HK-2 (cell line): ENCODE measurements around the gene CAMK2D.

Source experiments
- DNase-seq: peaks from one replicate; pipeline ENCODE4 v3.0.0-alpha.2; 2018; ENCODE audit not compliant: unreplicated experiment

Gene CAMK2D

DNA sequence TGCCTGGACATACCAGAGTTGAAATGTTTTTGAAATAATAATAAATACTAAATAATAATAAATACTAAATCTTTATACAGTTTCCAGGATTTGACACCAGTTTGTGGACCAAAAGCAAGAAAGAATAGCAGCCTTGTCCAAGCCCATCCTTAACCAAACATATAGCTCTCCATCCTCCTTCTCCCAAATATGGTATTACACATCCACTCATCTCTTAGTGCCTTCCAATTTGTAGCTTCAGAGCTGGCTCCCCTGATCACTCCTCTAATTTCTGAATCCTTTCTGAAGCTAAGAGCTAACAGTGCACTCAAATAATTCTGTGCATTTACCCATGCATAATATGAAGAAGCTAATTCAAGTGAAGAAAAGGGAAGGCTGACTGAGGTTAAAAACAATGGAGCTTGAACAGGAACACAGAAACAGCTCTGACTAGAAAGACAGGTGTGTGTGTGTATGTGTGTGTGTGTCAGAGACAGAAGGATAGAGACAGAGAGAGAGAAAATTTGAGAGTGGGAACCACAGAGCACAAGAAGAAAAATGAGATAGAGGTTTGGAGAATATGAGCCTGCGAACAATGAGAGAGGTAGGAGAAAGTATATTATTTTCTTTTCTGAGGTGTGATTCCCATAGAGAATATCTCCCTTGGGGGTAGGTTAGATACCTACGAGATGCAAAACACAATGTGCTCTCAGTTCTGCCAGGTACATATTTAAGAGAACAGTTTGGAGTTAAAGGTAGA, 123.5 kb downstream of the CAMK2D start:
- DNase-seq, result no peak

DNA sequence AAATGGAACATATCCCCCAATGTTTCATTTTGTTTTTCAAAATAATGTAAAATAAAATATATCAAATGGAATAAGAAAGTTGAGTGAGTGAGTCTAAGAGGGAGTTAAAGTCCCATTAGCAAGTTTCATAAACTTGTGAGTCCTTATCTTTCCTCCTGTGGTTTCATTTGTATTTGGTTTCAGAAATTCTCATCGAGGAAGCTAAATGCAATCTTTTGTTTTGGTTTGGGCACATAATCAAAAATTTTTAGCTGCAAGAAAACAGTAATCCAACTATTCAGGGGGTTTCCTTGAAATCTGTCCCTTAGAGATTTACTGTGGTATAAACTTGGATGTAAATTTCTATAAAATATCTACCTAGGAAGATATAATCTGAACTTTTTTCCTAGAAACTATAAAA, 124.2 kb downstream of the CAMK2D start:
- DNase-seq, result no peak

GRCh38 chr4:113636877-113637276, 124.7 kb downstream of the CAMK2D start:
- no peak for DNase-seq

GRCh38 chr4:113636438-113636818, 125.1 kb downstream of the CAMK2D start:
- DNase-seq, result no peak

DNA sequence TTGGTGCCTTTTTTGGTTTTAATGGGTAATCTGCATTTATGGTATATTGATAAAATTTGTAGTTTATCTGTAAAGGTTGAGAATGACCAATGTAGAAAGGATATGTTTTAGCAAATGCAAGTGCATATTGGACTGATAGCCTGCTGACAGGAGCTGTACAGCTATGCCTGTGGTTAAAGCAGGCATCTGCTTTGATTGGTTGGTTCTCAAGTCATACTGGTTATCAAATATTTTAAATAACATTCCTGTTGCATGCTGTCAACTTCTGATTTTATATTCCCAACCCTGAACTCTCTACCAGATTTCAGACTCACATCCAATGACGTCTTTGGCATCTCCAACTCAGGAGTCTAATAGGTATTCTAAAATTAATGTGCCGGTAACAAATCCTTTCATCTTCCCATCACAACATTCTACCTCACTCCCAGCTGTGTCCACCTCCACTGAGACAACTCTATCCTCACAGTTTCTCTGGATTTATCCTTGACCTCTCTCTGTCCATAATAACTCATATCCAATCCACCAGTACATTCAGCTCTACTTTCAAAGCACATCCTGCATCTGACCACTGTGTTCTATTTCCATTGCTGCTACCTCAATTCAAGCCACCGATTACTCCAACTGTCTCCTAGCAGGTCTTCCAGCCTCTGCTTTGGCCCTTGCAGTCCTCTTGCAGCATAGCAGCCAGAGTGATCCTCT, 125.7 kb downstream of the CAMK2D start:
- no peak for DNase-seq

GRCh38 chr4:113634081-113634969, 127.2 kb downstream of the CAMK2D start:
- no peak for DNase-seq

DNA sequence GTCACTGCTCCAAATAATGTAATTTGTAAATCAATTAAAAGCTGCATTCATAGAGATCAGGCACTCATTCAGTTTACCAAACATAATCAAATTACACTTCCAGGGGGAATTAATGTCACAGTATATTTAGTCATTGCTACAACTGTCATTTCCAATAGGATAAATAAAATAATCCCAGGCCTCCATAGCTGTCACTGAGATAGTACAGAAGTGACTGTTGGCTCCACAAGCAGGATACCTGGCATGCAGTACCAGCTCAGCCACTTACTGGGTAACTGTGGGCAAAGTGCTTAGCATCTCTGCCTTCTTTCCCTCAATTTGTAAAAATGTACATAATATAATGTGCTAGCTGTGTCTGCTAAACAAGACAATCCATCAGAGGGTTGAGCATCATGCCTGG, 128.1 kb downstream of the CAMK2D start:
- DNase-seq, result no peak

- DNase-seq, result no peak
These were observed 132.8 kb downstream of the CAMK2D start for GRCh38 chr4:113628711-113629110.

- DNase-seq, result no peak
These were observed 134.2 kb downstream of the CAMK2D start for GRCh38 chr4:113627321-113627720.

DNA sequence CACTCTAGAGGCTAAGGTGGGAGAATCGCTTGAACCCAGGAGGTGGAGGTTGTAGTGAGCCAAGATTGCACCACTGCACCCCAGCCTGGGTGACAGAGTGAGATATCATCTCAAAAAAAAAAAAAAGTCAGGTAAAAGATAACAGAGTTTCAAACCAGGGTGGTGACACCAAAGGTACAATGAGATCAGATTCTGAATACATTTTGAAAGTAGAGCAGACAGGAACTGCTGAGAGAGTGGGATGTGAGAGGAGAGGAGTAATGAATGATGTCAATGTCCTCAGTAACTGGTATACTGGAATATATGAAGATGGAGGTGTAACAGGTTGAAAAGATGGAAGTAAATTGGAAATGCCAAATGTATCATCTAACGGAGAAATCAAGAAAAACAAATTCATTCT, 135.6 kb downstream of the CAMK2D start:
- no peak for DNase-seq

DNA sequence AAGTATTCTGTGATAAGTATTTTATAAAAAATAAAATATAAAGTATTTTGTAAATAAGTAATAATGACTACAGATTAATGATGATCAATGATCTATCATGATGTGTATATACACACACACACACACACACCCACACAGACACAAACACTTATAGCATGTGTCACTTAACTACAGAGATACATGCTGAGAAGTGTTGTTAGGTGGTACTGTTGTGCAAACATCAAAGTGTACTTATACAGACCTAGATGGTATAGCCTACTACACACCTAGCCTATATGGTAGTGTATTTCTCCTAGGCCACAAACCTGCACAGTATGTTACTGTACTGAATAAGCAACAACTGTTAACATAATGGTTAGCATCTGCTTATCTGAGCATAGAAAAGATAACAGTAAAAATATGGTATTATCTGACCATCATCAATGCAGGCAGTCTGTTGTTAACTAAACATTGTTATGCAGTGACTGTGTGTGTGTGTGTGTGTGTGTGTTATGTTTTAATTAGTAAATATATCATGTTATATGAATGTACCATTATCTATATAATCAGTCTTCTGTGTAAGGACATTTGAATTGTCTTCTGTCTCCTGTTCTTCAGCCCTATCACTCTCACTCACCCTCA, 138.2 kb downstream of the CAMK2D start:
- DNase-seq, result no peak

GRCh38 chr4:113621633-113622032, 139.9 kb downstream of the CAMK2D start:
- no peak for DNase-seq

DNA sequence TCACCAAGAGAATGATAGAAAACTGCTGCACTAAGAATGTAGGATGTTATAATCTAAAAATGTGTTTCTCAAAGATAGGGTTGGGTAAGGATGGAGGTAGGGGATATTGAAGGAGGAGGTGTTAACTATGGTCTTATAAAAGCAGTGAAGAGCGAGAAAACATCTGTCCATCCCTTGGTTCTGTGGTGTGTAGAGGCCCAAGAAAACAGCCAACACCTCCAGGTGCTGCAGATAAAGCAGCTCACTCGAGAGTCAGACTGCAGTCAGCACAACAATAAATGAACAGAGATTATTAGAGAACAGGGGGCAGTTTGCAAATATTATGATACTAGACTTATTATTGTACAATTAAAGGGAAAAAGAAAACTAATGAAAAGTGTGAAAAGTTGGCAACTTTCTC, 141.5 kb downstream of the CAMK2D start:
- no peak for DNase-seq

DNA sequence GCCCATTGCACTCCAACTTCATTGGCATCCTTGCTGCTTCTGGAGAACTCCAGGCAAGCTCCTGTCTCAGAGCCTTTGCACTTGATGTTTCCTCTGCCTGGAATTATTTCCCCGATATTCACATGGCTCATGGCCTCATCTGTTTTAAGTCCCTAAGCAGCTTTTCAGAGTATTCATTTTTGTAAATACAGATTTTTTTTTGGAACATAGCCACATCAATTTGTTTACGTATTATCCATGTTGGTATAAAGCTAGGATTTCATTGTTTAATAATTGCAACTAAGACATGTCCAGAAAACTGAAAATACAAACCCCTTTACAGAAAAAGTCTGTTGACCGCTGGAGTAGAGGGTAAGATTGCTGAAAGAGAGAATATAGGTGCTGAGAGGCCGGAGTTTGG, 142.0 kb downstream of the CAMK2D start:
- no peak for DNase-seq

DNA sequence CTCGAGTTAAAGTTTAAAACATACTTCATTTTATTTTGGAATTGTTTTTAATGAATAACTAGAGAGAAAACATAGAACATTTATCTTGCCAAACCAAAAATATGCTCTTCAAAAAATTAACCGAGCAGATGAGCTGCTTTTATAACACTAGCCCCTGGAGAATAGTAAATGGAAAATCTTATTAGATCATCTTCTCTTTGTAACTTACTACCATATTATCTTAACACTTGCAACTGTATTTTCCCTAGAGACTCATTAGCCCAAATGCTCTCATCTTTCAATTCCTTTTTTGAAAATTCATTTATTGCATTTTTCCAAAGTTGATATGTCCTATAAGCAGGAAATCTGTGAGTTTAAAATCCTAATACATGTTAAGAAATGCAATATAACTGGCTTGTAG, 143.3 kb downstream of the CAMK2D start:
- no peak for DNase-seq

- no peak for DNase-seq
These were observed 144.3 kb downstream of the CAMK2D start for GRCh38 chr4:113617195-113617594.

GRCh38 chr4:113616443-113616842, 145.1 kb downstream of the CAMK2D start:
- no peak for DNase-seq

DNA sequence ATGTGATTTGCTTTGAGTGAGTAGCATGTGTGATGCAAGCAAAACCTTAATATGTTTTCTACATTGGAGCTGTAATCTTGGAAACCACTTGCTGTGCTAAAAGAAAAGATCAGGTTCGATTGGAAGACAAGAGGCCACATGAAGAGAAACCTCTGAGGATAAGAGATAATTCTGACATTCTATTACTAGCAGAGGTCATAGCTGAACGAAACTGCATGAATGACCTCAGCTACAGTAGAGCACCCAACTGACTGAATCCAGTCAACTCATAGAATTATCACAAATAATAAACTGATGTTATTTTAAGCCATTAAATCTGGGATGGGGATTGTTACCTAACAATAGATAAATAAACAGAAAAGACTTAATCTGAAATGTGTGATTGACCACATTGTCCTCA, 147.1 kb downstream of the CAMK2D start:
- DNase-seq, result no peak

DNA sequence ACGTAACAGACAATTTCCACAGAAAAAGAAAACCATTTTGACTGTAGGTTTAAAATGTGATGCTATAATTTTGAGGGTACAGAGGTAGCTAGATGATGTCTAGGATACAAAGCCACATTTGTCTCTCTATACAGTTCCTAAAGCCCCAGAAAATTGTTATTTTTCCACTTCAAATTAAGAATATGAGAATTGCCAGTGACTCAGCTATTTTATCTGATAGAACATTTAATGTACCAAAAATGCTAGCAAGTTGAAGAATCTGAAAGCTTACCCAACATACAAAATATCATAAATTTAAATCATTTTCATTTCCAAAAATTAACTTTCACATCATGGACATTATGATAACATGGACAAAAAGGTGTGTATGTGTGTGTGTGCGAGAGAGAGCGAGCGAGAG, 148.0 kb downstream of the CAMK2D start:
- DNase-seq, result no peak

GRCh38 chr4:113610537-113610936, 151.0 kb downstream of the CAMK2D start:
- no peak for DNase-seq

- DNase-seq, result no peak
These were observed 153.5 kb downstream of the CAMK2D start for GRCh38 chr4:113607998-113608397.

DNA sequence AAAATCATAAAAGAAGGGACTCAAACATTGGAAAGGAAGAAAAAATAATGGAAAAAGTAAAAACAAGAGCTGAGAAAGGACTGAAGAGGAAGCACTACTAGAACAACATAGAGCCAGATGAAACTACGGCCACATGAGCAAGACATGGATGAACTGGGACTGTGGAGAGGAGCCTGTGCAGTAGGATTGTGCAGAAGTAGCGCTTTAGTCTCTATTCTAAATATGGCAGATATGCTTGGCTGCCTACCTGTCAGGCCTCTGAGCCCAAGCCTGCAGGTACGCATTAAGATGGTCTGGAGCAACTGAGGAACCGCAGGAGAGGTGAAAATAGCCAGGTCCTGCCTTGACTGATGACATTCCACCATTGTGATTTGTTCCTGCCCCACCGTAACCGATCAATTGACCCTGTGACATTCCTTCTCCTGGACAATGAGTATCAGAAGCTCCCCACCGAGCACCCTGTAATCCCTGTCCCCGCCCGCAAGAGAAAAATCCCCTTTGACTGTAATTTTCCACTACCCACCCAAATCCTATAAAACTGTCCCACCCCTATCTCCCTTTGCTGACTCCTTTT, 154.3 kb downstream of the CAMK2D start:
- no peak for DNase-seq
